Naive thymus-derived CD4-positive, alpha-beta T cell (primary cell): ENCODE measurements around the gene RRP7A. TPM values are rescaled to one million over a fixed set of nuclear protein-coding genes. Genes with fewer than 3 reads are reported as not detected.
A peak's percentile ranks its signal among the peaks of the same experiment; 100 is the strongest.
"Not testable (repeated sequence)": the region's sequence is repeated elsewhere in the genome, so short reads cannot be mapped to it uniquely, and the experiment has no call there.

ENCODE experiments used
- ATAC-seq: fragments of 150-1000 bp; cut with Tn5 transposase; 2 replicates; pipeline ENCODE4 v1.10.0; 2021; ENCODE audit warnings: mild to moderate bottlenecking, moderate library complexity
- CTCF ChIA-PET: fragments of 350-600 bp; sonication (Branson Sonifier 250); formaldehyde crosslinking; loops from one replicate; lab custom pipeline; 2021; ENCODE audit warnings: antibody characterized with exemption; lab: Charles Lee
- POLR2A ChIA-PET: fragments of 350-600 bp; sonication (Branson Sonifier 250); formaldehyde crosslinking; loops from one replicate; lab custom pipeline; 2021; ENCODE audit warnings: antibody characterized with exemption, inconsistent platforms; lab: Charles Lee
- DNase-seq, 9 donors: peaks; one replicate each; pipeline versions ENCODE4 v3.0.0 to v3.0.0-alpha.2; 2020 to 2022; ENCODE audit warnings: mixed read lengths in 1 of 9
- H3K27ac ChIP-seq: one replicate; pipeline ENCODE4 v1.7.0; 2013; ENCODE audit warnings: mild to moderate bottlenecking, low read depth, low read length, moderate library complexity
- H3K27me3 ChIP-seq, 2 donors: one replicate each; pipeline ENCODE4 v1.7.0; 2013; ENCODE audit warnings: low read length in 2 of 2, mild to moderate bottlenecking in 2 of 2, moderate library complexity in 2 of 2; ENCODE audit not compliant: control insufficient read depth in 2 of 2, insufficient read depth in 2 of 2
- H3K36me3 ChIP-seq, 3 experiments: 1 replicate in 2 of 3; 2 replicates in 1 of 3; pipeline ENCODE4 v1.7.0; 2013; ENCODE audit warnings: low read length in 3 of 3, mild to moderate bottlenecking in 3 of 3, moderate library complexity in 1 of 3; ENCODE audit not compliant: insufficient read depth in 3 of 3, control insufficient read depth in 2 of 3
- H3K4me1 ChIP-seq, 2 donors: one replicate each; pipeline ENCODE4 v1.7.0; 2013; ENCODE audit warnings: low read length in 2 of 2, mild to moderate bottlenecking in 2 of 2, moderate library complexity in 1 of 2; ENCODE audit not compliant: control insufficient read depth in 2 of 2, insufficient read depth in 2 of 2
- H3K4me3 ChIP-seq: 2 replicates; pipeline ENCODE4 v1.7.0; 2013; ENCODE audit warnings: mild to moderate bottlenecking, low read length
- H3K9me3 ChIP-seq, 3 experiments: 1 replicate in 2 of 3; 2 replicates in 1 of 3; pipeline ENCODE4 v1.7.0; 2013; ENCODE audit warnings: low read length in 3 of 3; ENCODE audit not compliant: control insufficient read depth in 2 of 3
- H3K27ac Mint-ChIP-seq, 9 donors: one replicate each; pipeline ENCODE4 v1.8.0; 2020 to 2022; ENCODE audit warnings: mixed read lengths in 9 of 9, mild to moderate bottlenecking in 8 of 9, moderate library complexity in 5 of 9, inconsistent platforms in 2 of 9
- H3K27me3 Mint-ChIP-seq, 5 donors: one replicate each; pipeline ENCODE4 v1.8.0; 2021 to 2022; ENCODE audit warnings: mixed read lengths in 5 of 5, mild to moderate bottlenecking in 1 of 5
- H3K36me3 Mint-ChIP-seq, 5 donors: one replicate each; pipeline ENCODE4 v1.8.0; 2020 to 2022; ENCODE audit warnings: mixed read lengths in 5 of 5, mild to moderate bottlenecking in 3 of 5, inconsistent platforms in 1 of 5
- H3K4me1 Mint-ChIP-seq, 7 donors: one replicate each; pipeline ENCODE4 v1.8.0; 2020 to 2022; ENCODE audit warnings: mixed read lengths in 7 of 7, mild to moderate bottlenecking in 3 of 7, inconsistent platforms in 1 of 7
- H3K4me3 Mint-ChIP-seq, 10 donors: one replicate each; pipeline ENCODE4 v1.8.0; 2020 to 2022; ENCODE audit warnings: mild to moderate bottlenecking in 10 of 10, mixed read lengths in 10 of 10, moderate library complexity in 6 of 10, inconsistent platforms in 2 of 10
- H3K9me3 Mint-ChIP-seq, 11 donors: one replicate each; pipeline ENCODE4 v1.8.0; 2020 to 2022; ENCODE audit warnings: mixed read lengths in 11 of 11, mild to moderate bottlenecking in 4 of 11, inconsistent platforms in 1 of 11, moderate library complexity in 1 of 11
- intact Hi-C, 2 donors: fragments of 100-400 bp; cut with micrococcal nuclease; formaldehyde crosslinking; loops; one replicate each; pipeline ENCODE4 v1.15.1; 2023
- polyA plus RNA-seq, 2 donors: library from polyadenylated mRNA; unstranded; fragments of 300-500 nt; fragmentation: Illumina TruSeq; gene quantifications; one replicate each; pipeline ENCODE4 v1.2.3, GENCODE V29; 2021
- total RNA-seq, 6 experiments: library from RNA in 5 of 6; stranded (reverse) in 5 of 6; gene quantifications; 1 replicate in 5 of 6; 2 replicates in 1 of 6; pipeline ENCODE4 v1.2.3 and lab custom pipeline; 2021 to 2026

RRP7A gene
- total RNA-seq (100 to 1,000 TPM in 2 of 5 experiments, 10 to 100 TPM in 3; 43.2 to 125 (median 70.8) TPM), polyA plus RNA-seq (10 to 100 TPM; 39.3 to 46.2 TPM), total RNA-seq (lab: John Stamatoyannopoulos, UW) (101 reads per million, percentile 85 among the genes with 10 or more reads in this experiment)

GRCh38 chr22:42519525-42520401, at the start of gene RRP7A:
RRP7A (minus strand) TSS chr22:42519796; CDS start chr22:42519786, 10 bp downstream.
- intact Hi-C loops: loop anchor here (1.0 to 5.0 kb wide), 4 partner anchors 19 to 429 kb away; partner anchors contain the start of genes NDUFA6 (in 1 of the 2), POLDIP3 (in 1 of the 2) and SERHL2 (in 1 of the 2)
- POLR2A ChIA-PET: no interaction called here

GRCh38 chr22:42567950-42568349, 48.4 kb upstream of the RRP7A start:
- H3K4me1 Mint-ChIP-seq, H3K4me1 ChIP-seq, H3K4me3 Mint-ChIP-seq, H3K27ac ChIP-seq, H3K27me3 Mint-ChIP-seq, H3K27me3 ChIP-seq, H3K4me3 ChIP-seq, H3K9me3 Mint-ChIP-seq, H3K9me3 ChIP-seq, H3K36me3 ChIP-seq, DNase-seq, H3K27ac Mint-ChIP-seq, POLR2A ChIA-PET, CTCF ChIA-PET, ATAC-seq, intact Hi-C loops: not testable (repeated sequence)
- peaks cover 0 to 24% (median 3%) of the 10 kb centered on the region in 5 donors for H3K36me3 Mint-ChIP-seq

More at GRCh38 chr22:42519525-42520401, at the start of gene RRP7A:
- CTCF ChIA-PET: no interaction called here
- peak; percentile 72 to 95 (median 83) for DNase-seq
- Mint-ChIP-seq H3K36me3 (no peaks in the 10 kb centered on the region), H3K9me3 (no peaks in the 10 kb centered on the region), H3K4me1 (peaks cover 5 to 20% (median 13%) of the 10 kb centered on the region in 7 donors), H3K27me3 (no peaks in the 10 kb centered on the region), H3K27ac (peak within 1 kb of the TSS; percentile 86 to 97 (median 96)), H3K4me3 (peak within 1 kb of the TSS; percentile 82 to 98 (median 96))
- peak; percentile 98 for ATAC-seq
- Histone ChIP-seq H3K36me3 (peaks cover 0 to 21% (median 0%) of the 10 kb centered on the region in 3 experiments), H3K27me3 (no peaks in the 10 kb centered on the region), H3K27ac (peak within 1 kb of the TSS; percentile 91), H3K4me1 (peaks cover 0 to 8% of the 10 kb centered on the region in 2 donors), H3K9me3 (no peaks in the 10 kb centered on the region), H3K4me3 (peak within 1 kb of the TSS; percentile 59)

GRCh38 chr22:42565956-42566355, 46.4 kb upstream of the RRP7A start:
- no peaks in the 10 kb centered on the region for H3K9me3 Mint-ChIP-seq
- ATAC-seq (no peak), DNase-seq (no peak)
- no peak overlapping the region for H3K27ac ChIP-seq
- no peaks in the 10 kb centered on the region for H3K9me3 ChIP-seq
- CTCF ChIA-PET: interaction anchor here (0.6 kb wide), 1 partner anchor 341 kb away, joined by 9 read pairs; no protein-coding TSS in a partner anchor
- H3K27me3 ChIP-seq: no peaks in the 10 kb centered on the region
- peaks cover 0 to 16% (median 0%) of the 10 kb centered on the region in 5 donors for H3K36me3 Mint-ChIP-seq
- peaks cover 0 to 5% (median 0%) of the 10 kb centered on the region in 3 experiments for H3K36me3 ChIP-seq
- H3K27me3 Mint-ChIP-seq: no peaks in the 10 kb centered on the region
- H3K4me3 Mint-ChIP-seq: no peak overlapping the region
- POLR2A ChIA-PET: no interaction called here
- H3K27ac Mint-ChIP-seq: no peak overlapping the region
- no peaks in the 10 kb centered on the region for H3K4me1 ChIP-seq
- intact Hi-C loops: no loop called here
- no peak overlapping the region for H3K4me3 ChIP-seq
- H3K4me1 Mint-ChIP-seq: peaks cover 0 to 7% (median 1%) of the 10 kb centered on the region in 7 donors

GRCh38 chr22:42564699-42565098, 45.1 kb upstream of the RRP7A start:
- peaks cover 0 to 5% (median 0%) of the 10 kb centered on the region in 3 experiments for H3K36me3 ChIP-seq
- DNase-seq: no peak
- Mint-ChIP-seq H3K27me3 (no peaks in the 10 kb centered on the region), H3K9me3 (no peaks in the 10 kb centered on the region), H3K4me1 (peaks cover 0 to 8% (median 4%) of the 10 kb centered on the region in 7 donors), H3K4me3 (no peak overlapping the region), H3K27ac (no peak overlapping the region), H3K36me3 (peaks cover 0 to 9% (median 0%) of the 10 kb centered on the region in 5 donors)
- ChIA-PET CTCF (no interaction called here), POLR2A (no interaction called here)
- H3K4me1 ChIP-seq: no peaks in the 10 kb centered on the region
- H3K4me3 ChIP-seq: no peak overlapping the region
- H3K27ac ChIP-seq: no peak overlapping the region
- no peak for ATAC-seq
- H3K27me3 ChIP-seq: no peaks in the 10 kb centered on the region
- intact Hi-C loops: no loop called here
- no peaks in the 10 kb centered on the region for H3K9me3 ChIP-seq

- H3K9me3 ChIP-seq, intact Hi-C loops, H3K9me3 Mint-ChIP-seq, H3K27ac Mint-ChIP-seq, CTCF ChIA-PET, H3K27me3 Mint-ChIP-seq, H3K4me3 Mint-ChIP-seq, H3K36me3 Mint-ChIP-seq, H3K36me3 ChIP-seq, H3K27me3 ChIP-seq, POLR2A ChIA-PET, ATAC-seq, H3K27ac ChIP-seq, H3K4me1 ChIP-seq, DNase-seq, H3K4me1 Mint-ChIP-seq, H3K4me3 ChIP-seq: not testable (repeated sequence)
Measured at GRCh38 chr22:42563943-42564342, 44.3 kb upstream of the RRP7A start.

GRCh38 chr22:42562684-42563083, 43.1 kb upstream of the RRP7A start:
- intact Hi-C loops: no loop called here
- peaks cover 0 to 5% (median 0%) of the 10 kb centered on the region in 3 experiments for H3K36me3 ChIP-seq
- DNase-seq (no peak), ATAC-seq (no peak)
- H3K4me3 ChIP-seq: no peak overlapping the region
- ChIA-PET POLR2A (interaction anchor here (0.9 kb wide), 1 partner anchor 731 kb away, joined by 3 read pairs; no protein-coding TSS in a partner anchor), CTCF (interaction anchor here (1.1 kb wide), 1 partner anchor 10 kb away, joined by 3 read pairs; no protein-coding TSS in a partner anchor)
- H3K27me3 ChIP-seq: no peaks in the 10 kb centered on the region
- no peaks in the 10 kb centered on the region for H3K9me3 ChIP-seq
- no peak overlapping the region for H3K27ac ChIP-seq
- H3K9me3 Mint-ChIP-seq: no peaks in the 10 kb centered on the region
- no peak overlapping the region for H3K4me3 Mint-ChIP-seq
- H3K4me1 ChIP-seq: no peaks in the 10 kb centered on the region
- no peaks in the 10 kb centered on the region for H3K27me3 Mint-ChIP-seq
- peaks cover 0 to 4% (median 0%) of the 10 kb centered on the region in 5 donors for H3K36me3 Mint-ChIP-seq
- H3K4me1 Mint-ChIP-seq: peaks cover 0 to 8% (median 4%) of the 10 kb centered on the region in 7 donors
- H3K27ac Mint-ChIP-seq: peak overlapping the region in 1 of 9 donors; percentile 23
